GM18526 (cell line): ENCODE data around the gene LY9.

Source experiments
- POLR2A ChIP-seq: IDR thresholded peaks from 3 replicates; pipeline ENCODE4 v1.6.1; 2011; ENCODE audit not compliant: insufficient read length; ENCODE audit errors: extremely low read depth

Gene LY9

DNA sequence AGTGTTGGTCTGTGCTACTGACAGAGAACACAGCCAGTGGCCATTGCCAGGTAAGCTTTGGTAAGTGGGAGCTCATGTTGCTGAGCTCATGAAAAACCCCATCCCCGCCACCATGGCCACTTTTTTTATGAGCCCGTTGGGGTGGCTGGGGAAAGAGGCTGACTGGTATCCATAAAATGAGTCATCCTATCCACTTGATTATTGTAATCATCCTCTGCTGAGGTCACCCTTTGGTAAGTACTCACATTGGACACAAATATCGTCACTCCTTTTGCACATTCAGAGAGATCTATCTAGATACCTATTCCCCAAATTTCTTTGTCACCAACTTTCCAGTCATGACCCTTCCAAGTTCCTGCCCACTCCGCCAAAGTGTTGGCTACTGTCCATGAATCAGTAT lies 34.9 kb upstream of the LY9 start:
- no peak for TF ChIP-seq POLR2A

- TF ChIP-seq POLR2A: no peak
These were observed 34.1 kb upstream of the LY9 start for GRCh38 chr1:160761886-160762285.

DNA sequence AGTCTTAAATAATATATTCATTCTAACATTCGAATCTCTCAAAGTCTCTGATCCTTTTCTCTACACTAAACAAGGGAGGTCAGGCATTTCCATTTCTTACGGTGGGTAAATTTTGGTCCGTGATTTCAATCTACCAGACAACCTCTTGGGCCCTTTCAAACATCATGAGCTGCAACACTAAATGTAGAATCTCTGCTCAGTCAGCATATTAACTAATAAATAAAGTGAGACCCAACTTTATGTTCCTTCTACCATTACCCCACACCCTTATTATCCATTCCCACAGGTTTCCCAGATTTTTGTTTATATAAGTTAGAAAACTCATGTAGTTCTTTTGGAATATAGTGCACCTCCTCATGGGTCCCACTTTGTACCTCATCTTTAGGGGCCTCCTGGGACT lies 32.0 kb upstream of the LY9 start:
- TF ChIP-seq POLR2A: no peak

- TF ChIP-seq POLR2A: peak; percentile 37
These were observed 28.3 kb upstream of the LY9 start for GRCh38 chr1:160767395-160768294.

- no peak for TF ChIP-seq POLR2A
These were observed 27.7 kb upstream of the LY9 start for GRCh38 chr1:160768295-160768657.

GRCh38 chr1:160772331-160772730 lies 23.6 kb upstream of the LY9 start:
- no peak for TF ChIP-seq POLR2A

GRCh38 chr1:160773093-160773492 lies 22.9 kb upstream of the LY9 start:
- TF ChIP-seq POLR2A: no peak

GRCh38 chr1:160774886-160775719 lies 20.9 kb upstream of the LY9 start:
- TF ChIP-seq POLR2A: no peak

- TF ChIP-seq POLR2A: no peak
These were observed 19.8 kb upstream of the LY9 start for GRCh38 chr1:160776178-160776577.

GRCh38 chr1:160777486-160778089 lies 18.4 kb upstream of the LY9 start:
- no peak for TF ChIP-seq POLR2A

DNA sequence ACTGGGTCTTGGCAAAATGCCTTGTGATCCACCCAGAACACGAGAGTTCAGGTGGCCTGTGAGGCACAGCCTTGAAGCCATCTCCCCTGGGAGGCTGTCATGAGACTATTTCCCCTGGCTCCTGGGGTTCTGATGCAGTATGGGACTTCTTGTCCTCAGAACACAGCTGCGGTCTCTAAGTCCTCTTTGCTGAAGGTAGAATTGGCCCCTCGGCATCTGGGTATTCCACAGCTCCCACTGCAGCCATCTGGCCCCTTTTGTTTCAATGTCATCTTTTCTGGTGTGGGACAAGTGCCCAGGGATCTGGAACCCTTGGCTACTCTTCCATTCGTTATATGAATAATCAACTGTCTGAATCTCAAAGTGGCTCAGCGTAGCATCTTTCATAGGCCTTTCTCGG lies 17.0 kb upstream of the LY9 start:
- no peak for TF ChIP-seq POLR2A

- no peak for TF ChIP-seq POLR2A
These were observed 16.2 kb upstream of the LY9 start for GRCh38 chr1:160779626-160780397.

DNA sequence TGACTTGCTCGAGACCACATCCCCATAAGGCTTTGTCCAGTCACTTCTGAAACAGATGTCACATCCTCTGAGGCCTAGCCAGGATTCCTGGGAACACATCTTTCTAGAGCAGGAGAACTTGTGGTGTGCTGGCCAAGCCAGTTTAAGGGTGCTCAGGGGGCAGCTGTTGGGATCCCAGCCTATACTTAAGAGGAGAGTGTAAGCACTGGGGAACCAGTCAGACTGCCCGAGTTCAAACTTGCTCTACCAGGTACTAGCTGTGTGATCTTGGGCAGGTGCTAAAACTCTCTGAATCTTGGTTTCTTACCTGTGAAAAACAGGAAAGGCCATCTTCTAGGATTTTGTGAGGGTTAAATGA lies 15.6 kb upstream of the LY9 start:
- no peak for TF ChIP-seq POLR2A

- TF ChIP-seq POLR2A: no peak
These were observed 14.7 kb upstream of the LY9 start for GRCh38 chr1:160781186-160781766.
